Stimulated activated CD4-positive, alpha-beta T cell treated with anti-CD3 and anti-CD28 coated beads, Interleukin-4, amount 100 ng/mL, for 48 hours (primary cell): ENCODE data around the gene UQCRH.
A peak's percentile ranks its signal among the peaks of the same experiment; 100 is the strongest.
"Not testable (repeated sequence)": the region's sequence is repeated elsewhere in the genome, so short reads cannot be mapped to it uniquely, and the experiment has no call there.

Experiments used
- DNase-seq, 2 donors: peaks; one replicate each; pipeline ENCODE4 v3.0.0-alpha.2; 2020; ENCODE audit warnings: low read depth in 2 of 2

UQCRH gene

DNA sequence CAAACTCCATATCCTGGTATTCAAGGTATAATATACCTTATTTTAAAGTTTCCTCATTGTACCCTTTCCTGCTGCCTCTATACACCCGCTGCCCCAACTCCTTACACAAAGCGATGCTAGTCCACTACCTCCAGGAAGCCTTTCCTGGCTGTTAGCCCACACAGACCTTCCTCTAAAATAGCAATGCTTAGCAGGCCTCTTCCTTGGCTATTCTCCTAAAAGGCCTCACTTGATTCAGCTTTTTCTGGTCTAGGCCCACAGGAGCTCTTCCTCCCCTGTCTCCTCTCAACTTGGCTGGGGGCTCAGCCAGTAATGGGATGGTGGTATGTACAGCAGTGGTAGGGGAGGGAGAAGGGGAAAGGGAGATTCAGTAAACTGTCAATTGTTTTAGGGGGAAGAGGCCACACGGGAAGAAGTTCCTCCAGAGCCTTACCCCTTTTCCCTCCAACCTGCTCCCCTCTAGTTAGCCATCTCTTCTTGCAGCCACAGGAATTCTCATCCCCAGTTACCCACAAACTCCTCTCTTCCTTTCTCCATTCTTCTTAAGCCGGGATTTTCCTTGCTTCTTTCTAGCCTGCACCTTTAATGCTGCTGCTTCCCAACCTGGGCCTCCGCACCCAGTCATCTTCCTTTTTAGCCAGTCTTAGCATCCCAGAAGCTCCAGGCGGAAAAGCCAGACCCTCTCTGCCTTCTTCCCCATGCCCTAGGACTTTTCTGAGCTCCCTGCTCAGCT lies 2.7 kb upstream of the UQCRH start:
- DNase-seq, result no peak

DNA sequence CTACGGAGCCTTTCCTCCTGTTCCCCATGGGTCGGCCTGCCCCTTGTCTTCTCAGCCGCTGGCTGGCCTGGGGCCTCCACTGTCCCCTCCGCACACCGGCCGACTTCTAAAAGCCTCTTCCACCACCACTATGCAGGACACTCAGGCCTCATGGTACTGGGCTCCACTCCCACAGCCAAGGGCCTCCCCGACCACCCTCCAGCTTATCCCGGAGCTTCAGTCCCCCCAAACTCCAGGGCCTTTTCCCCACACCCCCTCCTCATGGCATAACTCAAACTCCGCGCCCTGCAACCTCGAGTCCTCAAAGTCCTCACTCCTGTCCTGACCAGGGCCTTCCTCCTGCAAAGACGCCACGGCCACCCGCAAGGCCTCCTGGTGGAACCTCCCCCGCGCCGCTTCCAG lies 2.1 kb upstream of the UQCRH start:
- DNase-seq, result no peak

- DNase-seq, result peak; percentile 34 to 43
These were observed 1.5 kb upstream of the UQCRH start for GRCh38 chr1:46301808-46302640.

DNA sequence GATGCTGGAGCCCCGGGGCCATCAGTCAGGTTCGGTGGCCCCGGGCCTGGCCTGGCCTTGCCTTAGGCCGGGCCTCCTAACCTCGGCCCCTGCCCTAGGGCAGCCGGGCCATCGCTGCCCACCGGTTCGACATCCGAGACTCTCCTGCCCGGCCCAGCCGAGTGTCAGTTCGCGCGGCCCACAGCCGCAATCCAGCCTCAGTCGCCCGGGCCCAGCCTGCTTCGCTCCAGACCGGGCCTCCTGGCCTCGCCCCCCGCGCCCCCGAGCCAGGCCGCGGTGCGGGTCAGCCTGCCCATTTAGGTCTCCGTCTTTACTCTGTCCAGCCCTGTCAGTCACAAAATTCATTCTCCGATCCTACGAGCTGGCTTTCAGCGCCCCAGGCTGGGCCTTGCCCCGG lies 859 bp upstream of the UQCRH start:
- peak; percentile 11 to 19 for DNase-seq

- DNase-seq, result no peak
These were observed 401 bp downstream of the UQCRH start for GRCh38 chr1:46303872-46304326.

GRCh38 chr1:46306159-46306530 lies 2.6 kb downstream of the UQCRH start:
- DNase-seq, result no peak

GRCh38 chr1:46309401-46310159 lies 6.1 kb downstream of the UQCRH start:
- DNase-seq, result no peak

GRCh38 chr1:46310321-46310720 lies 6.8 kb downstream of the UQCRH start:
- DNase-seq, result no peak

DNA sequence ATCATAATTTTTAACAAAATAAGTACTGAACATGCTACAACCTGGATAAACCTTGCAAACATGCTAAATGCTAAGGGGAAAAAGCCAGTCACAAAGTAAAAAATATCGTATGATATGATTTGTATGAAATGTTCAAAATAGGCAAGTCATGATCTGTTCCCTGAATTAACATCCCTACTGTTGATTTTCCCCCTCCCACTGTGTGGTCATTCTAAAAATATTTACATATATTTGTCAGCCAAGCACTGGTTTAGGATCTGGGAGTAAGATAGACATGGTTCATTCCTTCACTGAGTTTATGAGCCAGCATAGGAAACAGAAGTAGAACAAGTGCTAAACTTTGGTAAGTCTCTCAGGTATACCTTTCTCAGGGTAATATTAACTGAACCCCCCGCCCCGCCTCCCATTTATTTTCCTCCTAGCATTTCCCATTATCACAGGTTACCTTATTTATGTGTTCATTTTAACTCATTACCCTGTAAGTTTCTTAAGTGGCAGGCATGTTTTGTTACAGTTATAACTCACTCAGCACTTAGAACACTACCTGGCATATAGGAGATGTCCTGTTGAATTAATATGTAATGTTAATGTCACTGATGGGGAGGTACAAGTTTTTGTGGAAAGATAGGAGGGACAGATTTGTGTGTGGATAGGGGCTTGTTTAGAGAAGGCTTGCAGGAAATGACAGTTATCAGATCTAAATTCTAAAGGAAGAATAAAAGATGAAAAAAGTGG lies 12.3 kb downstream of the UQCRH start:
- DNase-seq, result no peak

- no peak for DNase-seq
These were observed 13.8 kb downstream of the UQCRH start for GRCh38 chr1:46317323-46317722.

DNA sequence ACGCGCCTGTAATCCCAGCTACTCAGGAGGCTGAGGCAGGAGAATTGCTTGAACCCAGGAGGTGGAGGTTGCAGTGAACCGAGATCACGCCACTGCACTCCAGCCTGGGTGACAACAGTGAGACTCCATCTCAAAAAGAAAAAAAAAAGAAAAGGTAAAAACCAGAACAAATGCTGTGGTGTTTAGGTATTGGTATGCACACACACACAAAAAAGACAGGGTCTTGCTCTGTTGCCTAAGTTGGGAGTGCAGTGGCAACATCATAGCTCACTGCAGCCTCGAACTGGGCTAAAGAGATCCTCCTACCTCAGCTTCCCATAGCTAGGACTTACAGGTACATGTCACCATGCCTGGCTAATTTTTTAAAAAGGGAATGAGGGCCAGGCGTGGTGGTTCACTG lies 15.8 kb downstream of the UQCRH start:
- DNase-seq, result not testable (repeated sequence)

DNA sequence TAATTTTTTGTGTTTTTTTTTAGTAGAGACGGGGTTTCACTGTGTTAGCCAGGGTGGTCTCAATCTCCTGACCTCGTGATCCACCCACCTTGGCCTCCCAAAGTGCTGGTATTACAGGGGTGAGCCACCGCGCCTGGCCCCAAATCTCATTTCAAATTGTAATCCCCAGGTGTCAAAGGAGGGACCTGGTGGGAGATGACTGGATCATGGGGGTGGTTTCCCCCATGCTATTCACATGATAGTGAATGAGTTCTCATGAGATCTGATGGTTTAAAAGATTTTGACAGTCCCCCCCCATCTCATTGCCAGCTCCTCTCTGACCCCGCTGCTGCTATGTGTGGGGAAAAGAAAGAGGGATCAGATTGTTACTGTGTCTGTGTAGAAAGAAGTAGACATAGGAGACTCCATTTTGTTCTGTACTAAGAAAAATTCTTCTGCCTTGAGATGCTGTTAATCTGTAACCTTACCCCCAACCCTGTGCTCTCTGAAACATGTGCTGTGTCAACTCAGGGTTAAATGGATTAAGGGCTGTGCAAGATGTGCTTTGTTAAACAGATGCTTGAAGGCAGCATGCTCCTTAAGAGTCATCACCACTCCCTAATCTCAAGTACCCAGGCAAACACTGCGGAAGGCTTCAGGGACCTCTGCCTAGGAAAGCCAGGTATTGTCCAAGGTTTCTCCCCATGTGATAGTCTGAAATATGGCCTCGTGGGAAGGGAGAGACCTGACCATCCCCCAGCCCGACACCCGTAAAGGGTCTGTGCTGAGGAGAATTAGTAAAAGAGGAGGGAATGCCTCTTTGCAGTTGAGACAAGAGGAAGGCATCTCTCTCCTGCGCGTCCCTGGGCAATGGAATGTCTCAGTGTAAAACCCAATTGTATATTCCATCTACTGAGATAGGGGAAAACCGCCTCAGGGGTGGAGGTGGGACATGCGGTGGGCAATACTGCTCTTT lies 16.7 kb downstream of the UQCRH start:
- not testable (repeated sequence) for DNase-seq

- not testable (repeated sequence) for DNase-seq
These were observed 18.7 kb downstream of the UQCRH start for GRCh38 chr1:46322191-46322590.

- DNase-seq, result not testable (repeated sequence)
These were observed 22.0 kb downstream of the UQCRH start for GRCh38 chr1:46325285-46326076.

GRCh38 chr1:46328182-46328581 lies 24.7 kb downstream of the UQCRH start:
- DNase-seq, result not testable (repeated sequence)

GRCh38 chr1:46329807-46330206 lies 26.3 kb downstream of the UQCRH start:
- DNase-seq, result not testable (repeated sequence)

DNA sequence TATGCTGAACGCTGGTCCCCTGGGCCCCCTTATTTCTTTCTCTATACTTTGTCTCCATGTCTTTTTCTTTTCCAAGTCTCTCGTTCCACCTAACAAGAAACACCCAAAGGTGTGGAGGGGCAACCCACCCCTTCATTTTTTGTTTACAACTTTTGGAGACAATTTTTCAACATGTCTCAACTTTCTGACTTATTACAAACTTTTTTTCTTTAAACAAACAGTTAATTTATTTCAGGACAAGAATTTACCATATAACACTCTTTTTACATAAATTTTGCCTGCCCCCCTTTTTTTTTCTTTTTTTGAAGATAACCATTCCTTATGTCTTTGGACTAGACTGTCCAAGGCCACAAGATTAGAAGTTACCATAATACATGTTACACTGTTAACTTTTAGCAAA lies 26.9 kb downstream of the UQCRH start:
- DNase-seq, result not testable (repeated sequence)

GRCh38 chr1:46331786-46332540 lies 28.5 kb downstream of the UQCRH start:
- DNase-seq, result not testable (repeated sequence)
